Neuronal stem cell (in vitro differentiated cells): ENCODE measurements around the gene DGKD.

Source experiments
- DNase-seq: peaks from one replicate; pipeline ENCODE4 v3.0.0-alpha.2; 2013; ENCODE audit warnings: low spot score
- H2AFZ ChIP-seq: one replicate; pipeline ENCODE4 v1.6.1; 2013; ENCODE audit warnings: mild to moderate bottlenecking, low read length, inconsistent platforms
- H2AK5ac ChIP-seq: 2 replicates; pipeline ENCODE4 v1.6.1; 2013; ENCODE audit warnings: low read depth, mild to moderate bottlenecking, inconsistent platforms, low read length, moderate library complexity, mixed read lengths
- H2BK120ac ChIP-seq: 2 replicates; pipeline ENCODE4 v1.6.1; 2013; ENCODE audit warnings: low read depth, mild to moderate bottlenecking, inconsistent platforms, low read length, moderate library complexity, mixed read lengths
- H2BK12ac ChIP-seq: one replicate; pipeline ENCODE4 v1.6.1; 2013; ENCODE audit warnings: low read length, inconsistent platforms
- H2BK15ac ChIP-seq: 2 replicates; pipeline ENCODE4 v1.6.1; 2013; ENCODE audit warnings: mild to moderate bottlenecking, low read length, inconsistent platforms, mixed read lengths
- H2BK5ac ChIP-seq: one replicate; pipeline ENCODE4 v1.6.1; 2013; ENCODE audit warnings: inconsistent platforms, mild to moderate bottlenecking, low read length, moderate library complexity
- H3K14ac ChIP-seq: one replicate; pipeline ENCODE4 v1.6.1; 2013; ENCODE audit warnings: low read length, inconsistent platforms
- H3K18ac ChIP-seq: 2 replicates; pipeline ENCODE4 v1.6.1; 2013; ENCODE audit warnings: low read length, inconsistent platforms
- H3K23ac ChIP-seq: 2 replicates; pipeline ENCODE4 v1.6.1; 2013; ENCODE audit warnings: low read depth, mild to moderate bottlenecking, mixed read lengths, low read length, inconsistent platforms; ENCODE audit not compliant: poor library complexity
- H3K27ac ChIP-seq: replicated peaks from 3 replicates; pipeline ENCODE4 v1.5.1; 2013; ENCODE audit warnings: low read length, inconsistent platforms
- H3K27me3 ChIP-seq, 3 experiments: 2 replicates each; pipeline ENCODE4 v1.6.1; 2013; ENCODE audit warnings: low read length in 3 of 3, mild to moderate bottlenecking in 2 of 3, inconsistent platforms in 1 of 3, low read depth in 1 of 3, mixed read lengths in 1 of 3, moderate library complexity in 1 of 3; ENCODE audit not compliant: control insufficient read depth in 3 of 3, insufficient read depth in 3 of 3
- H3K36me3 ChIP-seq, 2 donors: replicated peaks in 1 of 2; 2 replicates each; pipeline ENCODE4 v1.6.1; 2013; ENCODE audit warnings: low read length in 2 of 2; ENCODE audit not compliant: control insufficient read depth in 2 of 2, insufficient read depth in 2 of 2
- H3K4ac ChIP-seq: 2 replicates; pipeline ENCODE4 v1.6.1; 2013; ENCODE audit warnings: inconsistent platforms, mild to moderate bottlenecking, low read length, moderate library complexity
- H3K4me1 ChIP-seq, 2 donors: 1 replicate in 1 of 2; 2 replicates in 1 of 2; pipeline ENCODE4 v1.6.1; 2013; ENCODE audit warnings: low read length in 2 of 2, low read depth in 1 of 2; ENCODE audit not compliant: control insufficient read depth in 2 of 2, insufficient read depth in 1 of 2
- H3K4me2 ChIP-seq: one replicate; pipeline ENCODE4 v1.6.1; 2013; ENCODE audit warnings: mild to moderate bottlenecking, low read length, inconsistent platforms; ENCODE audit not compliant: insufficient read depth, poor library complexity, severe bottlenecking
- H3K4me3 ChIP-seq, 2 donors: 2 replicates each; pipeline ENCODE4 v1.5.1; 2013; ENCODE audit warnings: low read length in 2 of 2, mild to moderate bottlenecking in 2 of 2, inconsistent platforms in 1 of 2, moderate library complexity in 1 of 2
- H3K79me1 ChIP-seq: one replicate; pipeline ENCODE4 v1.6.1; 2013; ENCODE audit warnings: low read depth, mild to moderate bottlenecking, inconsistent platforms, low read length, moderate library complexity
- H3K9ac ChIP-seq: one replicate; pipeline ENCODE4 v1.6.1; 2013; ENCODE audit warnings: mild to moderate bottlenecking, low read depth, low read length, inconsistent platforms; ENCODE audit not compliant: poor library complexity
- H3K9me3 ChIP-seq, 2 donors: replicated peaks in 1 of 2; 2 replicates each; pipeline versions ENCODE3 to v1.6.1; 2013; ENCODE audit warnings: low read length in 2 of 2, mild to moderate bottlenecking in 2 of 2, inconsistent platforms in 1 of 2, low read depth in 1 of 2, mixed read lengths in 1 of 2, moderate library complexity in 1 of 2; ENCODE audit not compliant: control insufficient read depth in 2 of 2, insufficient read depth in 1 of 2
- H4K8ac ChIP-seq: one replicate; pipeline ENCODE4 v1.6.1; 2013; ENCODE audit warnings: low read depth, mild to moderate bottlenecking, inconsistent platforms, low read length, moderate library complexity
- H4K91ac ChIP-seq: one replicate; pipeline ENCODE4 v1.6.1; 2013; ENCODE audit warnings: low read length, low read depth, mild to moderate bottlenecking, inconsistent platforms; ENCODE audit not compliant: poor library complexity
- WGBS, 2 donors: extraction: QIAGEN DNeasy Blood & Tissue Kit; methylation state at CpG; one replicate each; pipeline ENCODE4 v1.1.7; 2013; ENCODE audit warnings: missing lambda C conversion rate in 2 of 2, mixed read lengths in 1 of 2; ENCODE audit not compliant: insufficient read length in 2 of 2, insufficient replicate concordance in 1 of 2; ENCODE audit errors: extremely low coverage in 2 of 2; 5-methylcytosine and 5-hydroxymethylcytosine counted together

DGKD gene

DNA sequence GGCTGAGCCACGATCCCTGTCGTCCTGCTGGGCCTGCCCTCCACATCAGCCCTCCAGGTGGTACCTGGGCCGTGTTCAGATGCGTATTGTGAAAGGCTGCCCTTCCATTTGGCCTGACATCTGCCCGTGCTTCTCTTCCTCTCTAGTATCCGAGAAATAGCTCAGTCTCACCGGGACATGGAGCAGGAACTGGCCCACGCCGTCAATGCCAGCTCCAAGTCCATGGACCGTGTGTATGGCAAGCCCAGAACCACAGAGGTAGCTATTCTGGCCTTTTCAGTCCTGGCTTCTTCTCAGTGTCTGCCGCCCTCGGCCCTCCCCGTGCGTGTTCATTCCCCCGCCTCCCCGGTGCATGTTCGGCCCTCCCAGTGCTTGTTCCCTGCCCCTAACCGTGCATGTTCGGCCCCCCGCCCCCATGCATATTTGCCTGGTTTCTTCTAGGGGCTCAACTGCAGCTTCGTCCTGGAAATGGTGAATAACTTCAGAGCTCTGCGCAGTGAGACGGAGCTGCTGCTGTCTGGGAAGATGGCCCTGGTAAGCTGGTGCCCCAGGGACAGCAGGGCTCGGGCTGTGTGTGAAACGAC is 108.0 kb downstream of the DGKD start:
- WGBS, 2 donors = no CpG with 5 or more reads among the region's 25 CpGs
- H3K4me2 ChIP-seq = no peak overlapping the region
- H3K36me3 ChIP-seq = peaks cover 34 to 81% of the 10 kb centered on the region in 2 donors

DNA sequence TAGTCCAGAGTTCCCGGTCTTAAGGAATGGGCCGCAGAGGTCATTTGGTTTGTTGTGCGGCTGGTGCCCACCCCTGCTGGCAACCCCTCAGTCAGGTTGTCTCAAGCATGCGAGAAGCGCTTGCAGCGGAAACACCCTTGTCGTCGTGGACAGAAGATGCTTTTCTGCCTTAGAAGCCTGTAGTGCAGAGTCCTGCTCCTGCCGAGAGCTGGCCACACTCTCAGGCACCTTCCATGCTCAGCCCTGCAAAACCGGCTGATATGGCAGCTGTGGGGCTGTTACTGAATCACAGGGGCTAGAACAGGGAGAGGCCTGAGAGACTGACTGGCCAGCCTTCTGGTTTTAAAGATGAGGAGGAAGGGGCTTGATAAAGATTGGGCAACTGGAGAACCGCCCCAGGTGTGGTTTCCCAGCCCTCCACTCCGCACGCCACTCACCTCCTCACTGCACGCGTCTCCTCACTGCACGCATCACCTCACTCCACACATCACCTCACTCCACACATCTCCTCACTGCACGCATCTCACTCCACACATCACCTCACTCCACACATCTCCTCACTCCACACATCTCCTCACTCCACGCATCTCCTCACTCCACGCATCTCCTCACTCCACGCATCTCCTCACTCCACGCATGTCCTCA is 108.7 kb downstream of the DGKD start:
- no peak for DNase-seq
- no peaks in the 10 kb centered on the region for H3K27me3 ChIP-seq
- H3K27ac ChIP-seq = no peak overlapping the region
- H2BK12ac ChIP-seq = no peak overlapping the region
- no peak overlapping the region for H3K4ac ChIP-seq
- no peaks in the 10 kb centered on the region for H3K79me1 ChIP-seq
- 100% methylated on average over 4 of the region's 21 CpGs; no CpG with 5 or more reads in 1 of the 2 donors for WGBS, 2 donors
- no peak overlapping the region for H3K9ac ChIP-seq
- H4K8ac ChIP-seq = no peak overlapping the region
- peaks cover 0 to 4% of the 10 kb centered on the region in 2 donors for H3K9me3 ChIP-seq
- no peak overlapping the region for H3K4me3 ChIP-seq
- no peak overlapping the region for H3K14ac ChIP-seq
- H4K91ac ChIP-seq = no peak overlapping the region
- H3K4me2 ChIP-seq = no peak overlapping the region
- H3K36me3 ChIP-seq = peaks cover 33 to 81% of the 10 kb centered on the region in 2 donors
- H2BK15ac ChIP-seq = no peak overlapping the region
- H2AK5ac ChIP-seq = no peak overlapping the region
- H2BK120ac ChIP-seq = no peak overlapping the region
- no peak overlapping the region for H2BK5ac ChIP-seq
- H3K23ac ChIP-seq = no peak overlapping the region
- H2AFZ ChIP-seq = no peak overlapping the region
- H3K18ac ChIP-seq = no peak overlapping the region
- no peaks in the 10 kb centered on the region for H3K4me1 ChIP-seq

More for the DNA sequence above, 108.0 kb downstream of the DGKD start:
- Histone ChIP-seq H3K4ac (no peak overlapping the region), H3K4me3 (no peak overlapping the region), H4K8ac (no peak overlapping the region), H3K4me1 (peaks cover 0 to 2% of the 10 kb centered on the region in 2 donors), H3K9ac (peak overlapping the region; percentile 51), H2AFZ (no peak overlapping the region), H3K27ac (no peak overlapping the region), H4K91ac (no peak overlapping the region), H2BK5ac (no peak overlapping the region), H2AK5ac (no peak overlapping the region), H3K14ac (no peak overlapping the region), H2BK15ac (no peak overlapping the region), H3K9me3 (peaks cover 0 to 4% of the 10 kb centered on the region in 2 donors), H3K27me3 (no peaks in the 10 kb centered on the region), H3K79me1 (no peaks in the 10 kb centered on the region), H3K18ac (peak overlapping the region; percentile 65), H2BK120ac (no peak overlapping the region), H3K23ac (peak overlapping the region; percentile 49), H2BK12ac (no peak overlapping the region)
- no peak for DNase-seq

DNA sequence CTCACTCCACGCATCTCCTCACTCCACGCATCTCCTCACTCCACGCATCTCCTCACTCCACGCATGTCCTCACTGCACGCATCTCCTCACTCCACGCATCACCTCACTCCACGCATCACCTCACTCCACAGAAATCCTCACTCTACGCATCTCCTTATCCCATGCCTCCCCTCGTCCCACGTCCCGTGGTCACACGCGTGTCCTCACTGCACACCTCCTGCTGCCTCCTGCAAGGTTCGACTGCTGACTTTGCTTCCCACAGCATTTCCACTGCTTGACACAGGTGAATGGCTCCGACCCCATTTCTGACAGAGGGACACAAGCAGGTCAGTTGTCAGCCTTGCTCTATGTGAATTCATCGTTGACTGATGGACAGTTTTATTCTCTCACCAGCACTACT is 109.3 kb downstream of the DGKD start:
- H2BK5ac ChIP-seq = no peak overlapping the region
- no peak overlapping the region for H3K4me3 ChIP-seq
- no peak overlapping the region for H2BK15ac ChIP-seq
- H3K27me3 ChIP-seq = no peaks in the 10 kb centered on the region
- H2AK5ac ChIP-seq = no peak overlapping the region
- no peak overlapping the region for H2BK12ac ChIP-seq
- H3K27ac ChIP-seq = no peak overlapping the region
- H3K9ac ChIP-seq = no peak overlapping the region
- 100% methylated on average over 5 of the region's 16 CpGs; no CpG with 5 or more reads in 1 of the 2 donors for WGBS, 2 donors
- H3K23ac ChIP-seq = no peak overlapping the region
- no peak overlapping the region for H3K4me2 ChIP-seq
- DNase-seq = no peak
- no peak overlapping the region for H2BK120ac ChIP-seq
- peaks cover 0 to 4% of the 10 kb centered on the region in 2 donors for H3K9me3 ChIP-seq
- no peak overlapping the region for H4K91ac ChIP-seq
- no peak overlapping the region for H2AFZ ChIP-seq
- H3K14ac ChIP-seq = no peak overlapping the region
- H3K4me1 ChIP-seq = no peaks in the 10 kb centered on the region
- H3K79me1 ChIP-seq = no peaks in the 10 kb centered on the region
- no peak overlapping the region for H3K18ac ChIP-seq
- H3K36me3 ChIP-seq = peaks cover 33 to 83% of the 10 kb centered on the region in 2 donors
- no peak overlapping the region for H3K4ac ChIP-seq
- no peak overlapping the region for H4K8ac ChIP-seq

DNA sequence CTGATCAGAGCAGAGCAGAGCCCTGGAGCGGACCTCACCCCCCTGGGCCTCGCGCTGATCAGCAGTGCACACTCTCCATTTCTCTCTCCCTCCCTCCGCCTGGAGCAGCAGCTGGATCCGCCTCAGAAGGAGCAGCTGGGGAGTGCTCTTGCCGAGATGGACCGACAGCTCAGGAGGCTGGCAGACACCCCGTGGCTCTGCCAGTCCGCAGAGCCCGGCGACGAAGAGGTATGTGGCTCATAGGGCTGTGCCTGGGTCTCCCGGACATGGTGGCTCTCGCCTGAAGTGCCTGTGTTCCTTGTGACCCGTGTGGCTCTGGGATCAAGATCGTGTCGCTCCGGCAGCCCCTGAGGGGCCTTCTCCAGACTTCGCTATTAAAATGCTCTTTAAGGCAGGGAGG is 109.8 kb downstream of the DGKD start:
- H3K18ac ChIP-seq = no peak overlapping the region
- H2AK5ac ChIP-seq = no peak overlapping the region
- no peak overlapping the region for H2BK5ac ChIP-seq
- no peak overlapping the region for H3K4ac ChIP-seq
- H2BK15ac ChIP-seq = no peak overlapping the region
- DNase-seq = no peak
- H2BK12ac ChIP-seq = no peak overlapping the region
- no peaks in the 10 kb centered on the region for H3K27me3 ChIP-seq
- no peak overlapping the region for H3K4me3 ChIP-seq
- peaks cover 33 to 88% of the 10 kb centered on the region in 2 donors for H3K36me3 ChIP-seq
- H2AFZ ChIP-seq = no peak overlapping the region
- WGBS, 2 donors = no CpG with 5 or more reads among the region's 19 CpGs
- peaks cover 0 to 4% of the 10 kb centered on the region in 2 donors for H3K9me3 ChIP-seq
- no peak overlapping the region for H2BK120ac ChIP-seq
- no peak overlapping the region for H3K14ac ChIP-seq
- H3K27ac ChIP-seq = no peak overlapping the region
- H3K79me1 ChIP-seq = no peaks in the 10 kb centered on the region
- no peak overlapping the region for H3K9ac ChIP-seq
- H4K8ac ChIP-seq = no peak overlapping the region
- H3K23ac ChIP-seq = no peak overlapping the region
- no peaks in the 10 kb centered on the region for H3K4me1 ChIP-seq
- no peak overlapping the region for H3K4me2 ChIP-seq
- no peak overlapping the region for H4K91ac ChIP-seq
